NCI-H2081 (cell line): ENCODE data around the gene GOLPH3L.
"Not testable (repeated sequence)": the region's sequence is repeated elsewhere in the genome, so short reads cannot be mapped to it uniquely, and the experiment has no call there.

Source experiments
- DNase-seq, 2 experiments: peaks; one replicate each; lab custom pipeline; 2025; lab: John Stamatoyannopoulos, UW

Gene GOLPH3L

DNA sequence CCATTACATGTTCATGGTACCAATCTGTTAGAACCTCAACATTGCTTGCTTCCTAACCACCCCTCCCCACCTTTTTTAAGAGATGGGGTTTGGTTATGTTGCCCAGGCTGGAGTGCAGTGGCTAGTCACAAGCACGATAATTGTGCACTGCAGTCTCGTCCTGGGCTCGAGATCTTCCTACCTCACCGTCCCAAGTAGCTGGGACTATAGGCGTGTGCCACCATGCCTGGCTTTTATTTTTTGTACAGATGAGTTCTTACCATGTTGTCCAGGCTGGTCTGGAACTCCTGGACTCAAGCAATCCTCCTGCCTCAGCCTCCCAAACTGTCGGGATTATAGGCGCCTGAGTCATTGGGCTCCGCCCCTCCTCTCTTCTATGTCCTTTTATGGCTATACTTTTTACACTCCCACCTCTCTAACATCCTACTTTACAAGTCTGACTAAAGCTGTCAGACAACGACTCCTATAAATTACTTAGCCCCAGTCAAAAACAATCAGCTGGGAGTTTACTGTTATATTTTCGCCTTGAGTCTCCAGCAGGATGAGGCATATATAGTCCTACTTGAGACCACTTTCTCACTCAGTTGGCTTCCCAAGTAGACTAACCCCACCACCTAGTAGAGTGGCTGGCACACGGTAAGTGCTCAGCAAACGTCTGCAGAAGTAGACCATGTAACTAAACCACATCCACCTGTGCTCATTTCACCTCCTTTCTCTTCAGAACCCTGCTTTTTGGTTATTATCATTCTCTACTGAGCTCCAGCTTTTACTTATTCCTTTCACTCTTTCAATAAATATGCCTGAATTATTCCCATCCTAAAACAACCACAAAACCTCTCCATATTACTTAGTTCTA, 81.4 kb downstream of the GOLPH3L start:
- DNase-seq: no peak

DNA sequence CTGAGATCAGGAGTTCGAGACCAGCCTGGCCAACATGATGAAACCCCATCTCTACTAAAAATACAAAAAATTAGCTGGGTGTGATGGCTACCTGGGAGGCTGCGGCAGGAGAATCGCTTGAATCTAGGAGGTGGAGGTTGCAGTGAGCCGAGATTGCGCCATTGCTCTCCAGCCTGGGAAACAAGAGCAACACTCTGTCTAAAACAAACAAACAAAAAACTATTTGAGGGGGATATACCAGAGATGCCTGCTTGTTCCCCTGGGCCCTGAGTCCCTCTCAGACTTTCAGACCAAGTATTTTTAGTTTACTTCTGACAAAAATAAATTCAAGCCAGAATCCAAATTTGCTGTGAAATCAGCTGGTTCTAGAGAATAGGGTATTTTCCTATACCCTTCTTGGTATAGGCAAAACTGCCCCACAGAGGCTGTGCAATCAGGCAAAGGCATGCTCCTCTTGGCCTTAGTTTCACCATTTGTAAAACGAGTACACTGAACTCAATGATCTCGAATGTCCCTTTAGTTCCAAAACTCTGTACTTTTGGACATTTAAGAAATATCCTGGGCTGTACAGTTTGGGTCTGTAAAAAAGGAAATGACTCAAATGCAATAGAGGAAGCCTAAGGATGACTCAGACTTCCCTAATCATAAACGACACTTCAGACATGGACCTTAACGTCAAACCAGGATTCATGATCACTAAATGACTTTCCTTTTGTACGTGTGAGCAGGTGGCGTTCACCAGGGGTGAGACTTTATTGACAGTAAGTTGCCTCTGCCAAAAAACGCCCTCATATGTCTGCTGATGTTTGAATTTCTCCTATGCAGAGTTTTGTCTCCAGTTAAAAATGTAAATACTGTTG, 83.7 kb downstream of the GOLPH3L start:
- peak; percentile 94 to 99 for DNase-seq

DNA sequence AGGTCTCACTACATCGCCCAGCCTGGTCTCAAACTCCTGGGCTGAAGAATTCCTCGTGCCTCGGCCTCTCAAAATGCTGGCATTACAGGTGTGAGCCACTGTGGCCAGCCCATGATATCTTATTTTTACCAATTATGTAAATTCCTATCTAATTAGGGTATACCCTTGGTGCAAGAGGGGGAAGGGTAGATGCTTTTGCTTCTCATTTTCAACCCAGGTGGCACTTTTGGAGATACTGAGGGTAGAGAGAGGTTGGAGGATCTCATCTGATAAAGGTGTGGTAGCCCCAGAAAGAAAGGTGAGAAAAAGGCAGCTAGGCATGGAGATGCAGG, 85.0 kb downstream of the GOLPH3L start:
- no peak for DNase-seq

DNA sequence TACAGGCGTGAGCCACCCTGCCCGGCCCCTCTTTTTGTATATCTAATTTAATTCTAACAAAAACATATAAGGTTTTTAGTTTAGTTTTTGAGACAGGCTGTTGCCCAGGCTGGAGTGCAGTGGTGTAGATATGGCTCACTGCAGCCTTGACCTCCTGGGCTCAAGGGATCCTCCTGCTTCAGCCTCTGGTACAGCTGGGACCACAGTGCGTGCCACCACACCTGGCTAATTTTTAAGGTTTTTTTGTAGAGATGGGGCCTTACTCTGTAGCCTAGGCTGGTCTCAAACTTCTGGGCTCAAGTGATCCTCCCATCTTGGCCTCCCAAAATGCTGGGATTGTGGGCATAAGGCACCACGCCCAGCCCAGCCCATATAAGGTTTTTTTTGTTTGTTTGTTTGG, 86.4 kb downstream of the GOLPH3L start:
- no peak for DNase-seq

DNA sequence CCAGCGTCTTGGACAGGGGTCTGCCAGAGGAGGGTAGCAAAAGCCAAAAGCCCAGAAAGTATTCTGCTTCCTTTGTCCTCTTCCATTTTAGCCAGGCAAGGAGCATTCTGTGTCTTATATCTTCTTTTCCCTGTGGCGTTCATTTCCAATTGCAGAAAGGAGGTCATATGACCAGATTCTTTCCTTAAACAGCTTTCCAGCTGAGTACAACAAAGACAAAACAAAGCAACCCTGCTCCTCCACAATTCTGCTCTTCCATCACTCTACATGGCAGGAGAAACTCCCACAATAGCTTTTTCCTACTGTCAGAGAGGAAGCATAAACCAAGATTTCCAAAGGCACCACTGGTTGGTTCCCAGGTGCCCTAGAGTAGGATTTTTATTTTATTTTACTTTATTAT, 87.2 kb downstream of the GOLPH3L start:
- no peak for DNase-seq

DNA sequence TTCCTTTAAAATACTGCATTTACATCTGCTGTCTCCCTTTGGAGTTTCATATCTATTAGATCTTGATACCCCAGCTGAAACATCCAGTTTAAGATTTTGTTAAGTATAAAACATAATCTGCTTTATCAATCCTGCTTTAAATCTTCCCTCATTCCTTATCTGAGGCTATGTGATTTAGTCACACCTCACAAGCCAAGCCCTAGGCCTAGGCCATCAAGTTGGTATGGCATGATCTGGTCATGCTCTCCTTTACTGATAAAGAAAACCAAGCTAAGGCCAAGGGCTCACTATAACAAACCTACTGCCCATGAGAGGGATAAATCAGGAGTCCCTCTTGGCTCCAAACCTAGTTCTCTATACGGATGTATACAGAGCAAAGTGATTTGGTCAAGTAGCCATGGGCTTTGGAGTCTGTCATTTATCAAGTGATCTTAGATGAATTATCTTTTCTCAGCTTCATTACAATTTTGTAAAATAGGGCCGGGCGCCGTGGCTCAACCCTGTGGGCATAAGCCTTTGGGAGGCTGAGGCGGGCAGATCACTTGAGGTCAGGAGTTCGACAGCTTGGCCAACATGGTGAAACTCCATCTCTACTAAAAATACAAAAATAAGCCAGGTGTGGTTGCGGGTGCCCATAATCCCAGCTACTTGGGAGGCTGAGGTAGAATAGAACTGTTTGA, 90.4 kb downstream of the GOLPH3L start:
- DNase-seq: no peak

DNA sequence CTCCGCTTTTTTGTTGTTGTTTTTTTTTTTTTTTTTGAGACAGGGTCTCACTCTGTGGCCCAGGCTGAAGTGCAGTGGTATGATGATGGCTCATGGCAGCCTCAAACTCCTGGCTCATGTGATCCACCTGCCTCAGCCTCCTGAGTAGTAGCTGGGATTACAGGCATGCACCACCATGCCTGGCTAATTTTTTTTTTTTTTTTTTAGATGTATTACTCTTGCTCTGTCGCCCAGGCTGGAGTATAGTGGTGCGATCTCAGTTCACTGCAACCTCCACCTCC, 91.6 kb downstream of the GOLPH3L start:
- DNase-seq: not testable (repeated sequence)

DNA sequence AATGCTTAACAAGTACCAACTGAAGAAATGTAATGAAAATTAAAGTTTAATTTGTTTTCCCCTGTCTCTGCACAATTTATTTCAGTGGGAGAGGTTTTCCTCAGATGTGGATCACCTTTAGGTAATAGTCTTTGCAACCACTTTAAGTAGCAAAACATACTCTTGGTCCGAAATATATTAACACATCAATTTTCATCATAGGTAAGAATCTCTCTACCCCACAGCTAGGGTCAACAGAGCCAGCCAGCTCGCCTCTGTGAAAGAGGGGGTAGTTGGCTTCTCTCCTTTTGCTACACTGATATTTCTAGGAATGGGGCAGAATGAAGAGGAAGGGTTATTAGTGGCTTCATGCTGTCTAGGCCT, 92.7 kb downstream of the GOLPH3L start:
- DNase-seq: no peak

DNA sequence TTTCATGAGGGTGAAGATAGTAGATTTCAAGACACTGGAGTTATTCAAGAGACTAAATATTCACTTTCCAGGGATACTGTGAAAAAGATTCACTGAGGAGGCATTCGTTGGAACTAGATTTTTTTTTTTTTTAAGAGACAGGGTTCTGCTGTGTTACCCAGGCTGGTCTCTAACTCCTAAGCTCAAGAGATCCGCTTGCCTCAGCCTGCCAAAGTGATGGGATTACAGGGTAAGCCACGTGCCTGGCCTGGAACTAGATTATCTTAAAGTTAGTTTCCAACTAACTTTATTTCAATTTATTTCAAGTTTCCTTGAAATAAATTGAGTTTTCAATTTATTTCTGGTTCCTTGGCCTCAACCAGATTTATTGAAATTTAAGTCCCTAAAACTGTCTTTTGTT, 93.2 kb downstream of the GOLPH3L start:
- DNase-seq: no peak

DNA sequence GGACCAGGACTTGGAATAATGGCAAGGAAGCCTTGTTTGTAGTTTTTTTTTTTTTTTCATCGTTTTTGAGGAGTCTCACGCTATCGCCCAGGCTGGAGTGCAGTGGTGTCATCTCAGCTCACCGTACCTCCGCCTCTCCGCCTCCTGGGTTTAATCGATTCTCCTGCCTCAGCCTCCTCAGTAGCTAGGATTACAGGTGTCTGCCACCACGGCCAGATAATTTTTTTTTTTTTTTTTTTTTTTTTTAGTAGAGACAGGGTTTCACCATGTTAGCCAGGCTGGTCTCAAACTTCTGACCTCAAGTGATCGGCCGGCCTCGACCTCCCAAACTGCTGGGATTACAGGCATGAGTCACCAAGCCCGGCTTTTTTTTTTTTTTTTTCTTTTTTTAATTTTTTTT, 94.6 kb downstream of the GOLPH3L start:
- DNase-seq: not testable (repeated sequence)

DNA sequence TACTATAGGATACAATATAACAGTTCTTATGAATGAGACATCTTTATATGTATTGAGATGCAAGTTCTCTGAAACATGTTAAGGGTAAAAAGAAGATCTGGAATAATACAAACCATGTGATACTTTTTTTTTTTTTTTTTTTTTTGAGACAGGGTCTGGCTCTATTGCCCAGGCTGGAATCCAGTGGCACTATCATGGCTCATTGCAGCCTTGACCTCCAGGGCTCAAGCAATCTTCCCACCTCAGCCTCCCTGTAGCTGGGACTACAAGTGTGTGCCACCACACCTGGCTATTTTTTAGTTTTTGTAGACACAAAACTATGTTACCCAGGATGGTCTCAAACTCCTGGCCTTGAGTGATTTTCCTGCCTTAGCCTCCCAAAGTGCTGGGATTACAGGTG, 95.4 kb downstream of the GOLPH3L start:
- DNase-seq: no peak

DNA sequence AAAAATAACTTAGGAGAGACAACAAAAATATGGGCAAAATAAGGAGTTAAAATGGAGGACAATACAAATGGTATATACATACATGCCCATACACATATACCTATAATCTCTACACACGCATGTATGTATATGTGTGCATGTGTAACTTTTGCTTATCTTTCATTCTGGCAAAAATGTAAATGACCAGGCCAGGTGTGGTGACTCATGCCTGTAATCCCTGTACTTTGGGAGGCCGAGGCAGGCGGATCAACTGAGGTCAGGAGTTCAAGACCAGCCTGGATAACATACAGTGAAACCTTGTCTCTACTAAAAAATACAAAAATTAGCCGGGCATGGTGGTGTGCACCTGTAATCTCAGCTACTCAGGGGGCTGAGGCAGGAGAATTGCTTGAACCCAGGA, 98.6 kb downstream of the GOLPH3L start:
- DNase-seq: not testable (repeated sequence)

DNA sequence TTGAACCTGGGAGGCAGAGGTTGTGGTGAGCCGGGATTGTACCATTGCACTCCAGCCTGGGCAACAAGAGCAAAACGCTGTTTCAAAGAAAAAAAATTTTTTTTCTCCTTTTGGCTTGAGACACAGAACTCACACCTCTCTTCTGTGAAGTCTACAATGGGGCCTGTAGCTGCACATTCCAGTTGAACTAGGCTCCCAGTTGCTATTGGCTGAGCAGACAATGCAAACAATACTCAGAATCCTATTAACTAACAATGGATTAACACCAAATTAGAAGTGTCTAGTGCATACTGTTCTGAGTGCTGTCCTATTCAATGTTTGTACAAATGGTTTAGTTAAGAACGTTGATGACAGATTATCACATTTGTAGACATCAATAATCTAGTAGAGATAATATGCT, 100.0 kb downstream of the GOLPH3L start:
- peak in 1 of 2 experiments; percentile 17 for DNase-seq
